CD4-positive, alpha-beta T cell treated with Interleukin-4 for 4 hours (primary cell): ENCODE measurements around the gene ACKR2.
"Not testable (repeated sequence)": the region's sequence is repeated elsewhere in the genome, so short reads cannot be mapped to it uniquely, and the experiment has no call there.

Source experiments
- DNase-seq: peaks from one replicate; pipeline ENCODE4 v3.0.0-alpha.2; 2020

ACKR2 gene

GRCh38 chr3:42801784-42802183 is 7.5 kb upstream of the ACKR2 start:
- DNase-seq: no peak

GRCh38 chr3:42802876-42803413 is 6.3 kb upstream of the ACKR2 start:
- no peak for DNase-seq

- DNase-seq: peak; percentile 22
These were observed 5.7 kb upstream of the ACKR2 start for GRCh38 chr3:42803414-42804105.

- DNase-seq: peak; percentile 92
These were observed 5.0 kb upstream of the ACKR2 start, which contains the start of gene HIGD1A for GRCh38 chr3:42804106-42804830. Gene HIGD1A (minus strand): TSS chr3:42804490. CDS start chr3:42794253, 10,237 bp downstream.

GRCh38 chr3:42804831-42805132 is 4.5 kb upstream of the ACKR2 start:
- no peak for DNase-seq

GRCh38 chr3:42805141-42805821 is 4.0 kb upstream of the ACKR2 start:
- DNase-seq: no peak

DNA sequence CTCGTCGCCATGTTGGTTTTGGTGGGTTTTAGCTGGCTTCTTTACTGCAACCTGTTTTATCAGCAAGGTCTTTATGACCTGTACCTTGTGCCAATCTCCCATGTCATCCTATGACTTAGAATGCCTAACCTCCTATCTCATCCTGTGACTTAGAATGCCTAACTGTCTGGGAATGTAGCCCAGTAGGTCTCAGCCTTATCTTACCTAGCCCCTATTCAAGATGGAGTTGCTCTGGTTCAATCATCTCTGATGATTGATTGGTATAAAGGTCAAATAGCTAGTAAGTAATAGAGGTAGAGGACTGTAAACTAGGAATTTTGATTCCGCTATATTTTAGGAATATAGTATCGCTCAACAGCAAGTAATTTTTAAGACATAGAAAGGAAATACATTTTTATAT is 1.3 kb upstream of the ACKR2 start:
- DNase-seq: no peak

- not testable (repeated sequence) for DNase-seq
These were observed 1.5 kb downstream of the ACKR2 start for GRCh38 chr3:42810706-42811105.

- DNase-seq: not testable (repeated sequence)
These were observed 2.1 kb downstream of the ACKR2 start for GRCh38 chr3:42811118-42811883.

- DNase-seq: no peak
These were observed 5.0 kb downstream of the ACKR2 start for GRCh38 chr3:42814246-42814645.

DNA sequence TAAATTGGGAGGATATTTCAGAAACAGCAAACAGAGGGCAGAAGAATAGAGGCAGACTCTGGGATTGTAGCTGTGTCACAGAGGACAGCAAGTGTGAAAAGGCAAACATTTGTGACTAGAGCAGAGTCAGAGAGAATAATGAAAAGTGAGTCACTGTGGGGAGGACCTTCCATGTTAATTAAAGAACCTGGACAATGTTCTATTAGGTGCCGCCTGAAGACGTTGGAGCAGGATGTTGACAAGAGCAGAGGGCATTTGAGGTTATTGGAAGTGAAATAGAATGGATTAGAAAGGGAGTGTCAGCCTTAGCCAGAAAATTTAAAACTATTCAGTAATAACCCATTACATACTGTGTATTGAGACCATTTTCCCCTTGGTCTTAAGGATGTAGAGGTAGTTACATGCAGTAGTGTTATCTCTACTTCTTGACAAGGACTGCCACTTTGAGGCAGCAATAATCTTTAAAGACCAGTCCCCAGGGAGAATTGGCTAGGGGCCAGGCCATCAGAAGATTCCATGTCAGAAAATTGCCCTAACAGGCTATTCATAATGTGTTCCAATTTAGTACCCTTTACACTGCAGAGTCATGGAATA is 5.8 kb downstream of the ACKR2 start:
- no peak for DNase-seq

DNA sequence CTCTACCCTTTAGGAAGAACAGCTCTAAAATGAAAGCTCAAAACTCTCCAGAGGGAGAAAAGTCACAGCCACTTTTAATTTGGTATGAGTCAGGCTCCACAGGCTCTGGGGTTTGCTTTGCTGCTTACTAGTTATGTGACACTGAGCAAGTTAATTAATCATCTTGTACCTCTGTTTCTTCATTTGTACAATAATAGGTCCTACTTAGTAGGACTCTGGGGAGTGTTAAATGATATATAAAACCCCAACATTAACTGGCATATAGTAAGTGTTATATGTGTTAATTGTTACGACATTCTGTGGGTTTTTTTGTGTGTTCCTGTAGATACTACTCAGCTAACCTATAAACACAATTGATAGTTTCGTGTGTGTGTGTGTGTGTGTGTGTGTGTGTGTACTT is 6.6 kb downstream of the ACKR2 start:
- DNase-seq: no peak

GRCh38 chr3:42819351-42819965 is 10.2 kb downstream of the ACKR2 start:
- no peak for DNase-seq

- DNase-seq: no peak
These were observed 11.5 kb downstream of the ACKR2 start for GRCh38 chr3:42820746-42821051.

DNA sequence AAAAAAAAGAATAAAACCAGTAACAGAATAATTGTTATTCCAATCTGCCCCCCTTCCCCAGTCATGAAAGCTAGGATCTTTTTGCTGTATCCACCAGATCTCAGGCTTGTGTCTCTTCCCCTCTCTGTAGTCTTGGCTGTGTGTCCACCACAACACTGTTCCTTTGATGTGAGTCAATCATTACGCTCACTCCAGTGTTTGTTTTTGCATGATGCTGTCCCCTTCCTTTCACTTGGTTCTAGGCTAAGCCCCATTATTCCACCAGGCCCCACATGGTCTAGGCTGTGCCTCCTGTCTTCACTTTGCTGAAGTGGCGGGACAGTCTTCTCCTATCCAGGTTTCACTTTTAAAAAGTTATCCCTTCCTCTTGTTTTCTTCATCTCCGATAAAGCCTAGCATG is 13.6 kb downstream of the ACKR2 start:
- DNase-seq: no peak

DNA sequence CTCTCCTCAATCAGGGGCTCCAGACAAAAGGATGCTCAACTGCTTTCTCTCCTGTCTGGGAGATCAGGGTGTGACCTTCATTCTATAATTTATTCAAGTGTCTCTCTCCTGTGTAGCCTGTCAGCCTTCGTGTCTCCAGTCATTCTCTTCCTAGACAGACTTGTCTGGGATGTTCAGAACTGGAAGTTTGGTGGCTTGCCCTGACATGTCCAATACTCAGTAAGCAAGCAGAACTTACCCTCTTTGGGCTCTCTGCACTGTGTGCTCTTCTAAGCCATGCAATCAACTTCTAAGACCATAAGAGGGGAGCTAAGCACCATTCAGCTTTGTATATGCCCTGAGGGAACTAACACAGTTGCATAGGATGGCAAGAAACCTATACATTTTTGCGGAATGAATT is 14.1 kb downstream of the ACKR2 start:
- DNase-seq: no peak

DNA sequence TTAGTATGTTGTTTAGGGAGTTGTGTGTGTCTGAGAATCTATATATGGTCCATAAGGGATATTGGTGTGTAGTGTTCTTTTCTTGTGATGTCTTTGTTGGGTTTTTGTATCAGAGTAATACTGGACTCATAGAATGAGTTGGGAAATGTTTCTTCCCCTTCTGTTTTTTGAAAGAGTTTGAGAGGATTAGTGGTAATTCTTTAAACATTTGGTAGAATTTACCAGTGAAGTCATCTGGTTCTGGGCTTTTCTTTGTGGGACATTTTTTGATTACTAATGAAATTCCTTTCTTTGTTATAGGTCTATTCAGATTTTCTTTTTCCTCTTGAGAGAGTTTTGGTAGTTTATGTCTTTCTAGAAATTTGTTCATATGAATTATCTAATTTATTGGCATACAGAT is 16.9 kb downstream of the ACKR2 start:
- no peak for DNase-seq

DNA sequence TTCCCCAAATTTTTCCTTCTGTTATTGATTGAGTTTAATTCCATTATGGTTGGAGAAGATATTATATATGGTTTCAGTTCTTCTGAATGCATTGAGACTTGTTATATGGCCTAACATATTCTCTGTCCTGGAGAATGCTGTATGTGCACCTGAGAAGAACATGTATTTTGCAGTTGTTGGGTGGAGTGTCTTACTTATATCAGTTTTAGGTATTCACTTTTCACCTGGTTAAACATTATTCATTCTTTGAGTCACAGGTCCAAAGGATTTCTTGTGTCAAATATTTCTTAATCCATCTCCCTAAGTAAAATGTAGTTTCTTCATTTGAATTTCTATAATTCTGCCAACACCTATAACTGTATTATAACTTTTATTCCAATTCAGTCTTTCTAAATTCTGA is 17.8 kb downstream of the ACKR2 start:
- DNase-seq: no peak

GRCh38 chr3:42827654-42828053 is 18.4 kb downstream of the ACKR2 start:
- DNase-seq: no peak

DNA sequence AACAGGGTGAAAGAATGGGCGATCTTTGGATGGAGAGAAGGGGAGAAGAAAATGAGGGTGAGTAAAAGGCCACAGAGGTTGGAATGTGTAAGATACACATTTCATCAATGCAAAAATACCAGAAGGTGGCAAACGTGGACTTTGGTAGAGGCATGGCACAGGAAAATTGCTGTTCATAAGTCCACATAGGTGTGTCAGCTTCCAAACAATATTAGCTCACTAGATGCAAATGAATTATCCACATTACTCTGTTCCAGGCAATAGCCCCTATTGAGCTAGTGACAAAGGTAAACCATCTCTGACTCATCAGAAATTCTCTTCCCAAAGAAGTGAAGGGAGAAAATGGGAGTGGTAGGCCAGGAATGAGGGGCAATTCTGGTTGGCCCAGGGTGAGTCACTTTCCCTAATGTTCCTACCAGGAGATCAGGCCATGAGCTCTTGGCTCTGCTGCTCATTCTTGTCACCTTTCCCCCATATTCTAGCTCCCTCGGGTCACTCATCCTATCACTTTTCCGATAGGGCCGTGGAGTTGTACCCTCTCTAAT is 19.9 kb downstream of the ACKR2 start:
- DNase-seq: no peak

DNA sequence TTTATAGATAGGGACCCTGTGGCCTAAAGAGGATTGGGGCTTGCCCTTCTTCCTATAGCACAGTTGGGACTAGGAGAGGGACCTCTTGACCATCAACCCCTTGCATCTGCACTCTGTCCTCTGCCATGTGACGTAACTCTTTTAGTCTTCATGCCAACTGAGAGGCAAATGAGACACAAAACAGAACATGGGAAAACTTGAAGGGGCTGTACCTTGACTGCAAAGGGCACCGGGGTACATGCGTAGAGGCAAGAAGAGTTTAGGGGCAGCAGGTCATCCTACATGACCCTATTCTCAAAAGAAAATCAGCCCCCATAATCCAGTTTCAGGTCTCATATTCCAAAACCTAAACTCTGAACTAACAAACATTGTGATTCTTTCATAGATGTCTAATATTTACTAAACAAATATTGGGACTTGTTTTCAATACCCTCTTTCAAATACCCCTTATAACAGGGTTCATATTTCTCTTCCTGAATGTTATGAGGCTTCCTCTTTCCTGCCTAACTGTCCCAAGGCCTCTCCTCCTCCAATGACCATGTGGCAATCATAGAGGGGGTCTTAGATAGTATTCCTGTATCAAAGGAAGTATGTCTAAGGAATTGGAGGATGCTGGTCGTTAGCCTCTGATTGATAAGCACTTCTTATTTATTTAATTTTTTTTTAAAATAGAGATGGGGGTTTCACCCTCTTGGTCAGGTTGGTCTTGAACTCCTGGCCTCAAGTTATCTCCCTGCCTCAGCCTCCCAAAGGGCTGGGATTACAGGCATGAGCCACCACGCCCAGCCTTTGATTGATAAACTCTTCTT is 20.6 kb downstream of the ACKR2 start:
- DNase-seq: no peak
